ENCODE results near the gene EEPD1. TPM values are rescaled to one million over a fixed set of nuclear protein-coding genes. Genes with fewer than 3 reads are reported as not detected.
"Not testable (repeated sequence)": the region's sequence is repeated elsewhere in the genome, so short reads cannot be mapped to it uniquely, and the experiment has no call there.

Gene EEPD1
- polyA plus RNA-seq, 3 donors = 9.1 to 23.6 (median 9.3) TPM

- WGBS, 3 donors = 57 to 72% (median 65%) methylated on average over 16 of the region's 16 CpGs
- H3K27ac ChIP-seq (ENCODE audit: low read depth, low read length) = no peak overlapping the region
Measured at GRCh38 chr7:36224934-36225858, 72.1 kb downstream of the EEPD1 start.

- 91 to 98% (median 91%) methylated on average over 7 of the region's 7 CpGs for WGBS, 3 donors
- H3K27ac ChIP-seq (ENCODE audit: low read depth, low read length) = no peak overlapping the region
Measured at GRCh38 chr7:36226151-36226550, 73.1 kb downstream of the EEPD1 start.

GRCh38 chr7:36227223-36227622 lies 74.2 kb downstream of the EEPD1 start:
- 43 to 71% (median 44%) methylated on average over 5 of the region's 5 CpGs for WGBS, 3 donors
- no peak overlapping the region for H3K27ac ChIP-seq (ENCODE audit: low read depth, low read length)

GRCh38 chr7:36228039-36228438 lies 75.0 kb downstream of the EEPD1 start:
- 77 to 90% (median 80%) methylated on average over 4 of the region's 4 CpGs for WGBS, 3 donors
- no peak overlapping the region for H3K27ac ChIP-seq (ENCODE audit: low read depth, low read length)

GRCh38 chr7:36231406-36231805 lies 78.4 kb downstream of the EEPD1 start:
- no peak overlapping the region for H3K27ac ChIP-seq (ENCODE audit: low read depth, low read length)
- 67 to 91% (median 82%) methylated on average over 6 of the region's 6 CpGs for WGBS, 3 donors

GRCh38 chr7:36232555-36232954 lies 79.5 kb downstream of the EEPD1 start:
- 35 to 96% (median 84%) methylated on average over 1 of the region's 1 CpG for WGBS, 3 donors

GRCh38 chr7:36232971-36233550 lies 80.0 kb downstream of the EEPD1 start:
- 55 to 77% (median 59%) methylated on average over 3 of the region's 3 CpGs for WGBS, 3 donors
- H3K27ac ChIP-seq (ENCODE audit: low read depth, low read length) = no peak overlapping the region

More at GRCh38 chr7:36232555-36232954, 79.5 kb downstream of the EEPD1 start:
- no peak overlapping the region for H3K27ac ChIP-seq (ENCODE audit: low read depth, low read length)

GRCh38 chr7:36236073-36236472 lies 83.0 kb downstream of the EEPD1 start:
- WGBS, 3 donors = 87 to 96% (median 95%) methylated on average over 29 to 39 of the region's 39 CpGs
- no peak overlapping the region for H3K27ac ChIP-seq (ENCODE audit: low read depth, low read length)

- WGBS, 3 donors = 64 to 86% (median 79%) methylated on average over 2 of the region's 2 CpGs
- no peak overlapping the region for H3K27ac ChIP-seq (ENCODE audit: low read depth, low read length)
Measured at GRCh38 chr7:36238138-36238537, 85.1 kb downstream of the EEPD1 start.

GRCh38 chr7:36243356-36243755 lies 90.3 kb downstream of the EEPD1 start:
- 78 to 86% (median 84%) methylated on average over 3 of the region's 3 CpGs for WGBS, 3 donors
- H3K27ac ChIP-seq (ENCODE audit: low read depth, low read length) = not testable (repeated sequence)

- H3K27ac ChIP-seq (ENCODE audit: low read depth, low read length) = not testable (repeated sequence)
- 95 to 100% (median 97%) methylated on average over 1 of the region's 1 CpG for WGBS, 3 donors
Measured at GRCh38 chr7:36244001-36244400, 90.9 kb downstream of the EEPD1 start.

GRCh38 chr7:36244429-36244828 lies 91.4 kb downstream of the EEPD1 start:
- 56 to 70% (median 56%) methylated on average over 5 of the region's 5 CpGs for WGBS, 3 donors

GRCh38 chr7:36245684-36246299 lies 92.7 kb downstream of the EEPD1 start:
- WGBS, 3 donors = 77 to 86% (median 81%) methylated on average over 4 of the region's 4 CpGs
- no peak overlapping the region for H3K27ac ChIP-seq (ENCODE audit: low read depth, low read length)

More at GRCh38 chr7:36244429-36244828, 91.4 kb downstream of the EEPD1 start:
- no peak overlapping the region for H3K27ac ChIP-seq (ENCODE audit: low read depth, low read length)

GRCh38 chr7:36249091-36249490 lies 96.0 kb downstream of the EEPD1 start:
- WGBS, 3 donors = 75 to 89% (median 75%) methylated on average over 5 of the region's 5 CpGs

GRCh38 chr7:36253699-36254098 lies 100.6 kb downstream of the EEPD1 start:
- no peak overlapping the region for H3K27ac ChIP-seq (ENCODE audit: low read depth, low read length)
- WGBS, 3 donors = 93 to 99% (median 97%) methylated on average over 1 of the region's 1 CpG

More at GRCh38 chr7:36249091-36249490, 96.0 kb downstream of the EEPD1 start:
- H3K27ac ChIP-seq (ENCODE audit: low read depth, low read length) = no peak overlapping the region

- not testable (repeated sequence) for H3K27ac ChIP-seq (ENCODE audit: low read depth, low read length)
- 34 to 63% (median 61%) methylated on average over 18 of the region's 18 CpGs for WGBS, 3 donors
Measured at GRCh38 chr7:36258510-36259259, 105.6 kb downstream of the EEPD1 start.

GRCh38 chr7:36260481-36260880 lies 107.4 kb downstream of the EEPD1 start:
- H3K27ac ChIP-seq (ENCODE audit: low read depth, low read length) = no peak overlapping the region
- 68 to 74% (median 69%) methylated on average over 2 of the region's 2 CpGs for WGBS, 3 donors

GRCh38 chr7:36261019-36261754 lies 108.1 kb downstream of the EEPD1 start:
- 50 to 84% (median 56%) methylated on average over 2 of the region's 2 CpGs for WGBS, 3 donors
- no peak overlapping the region for H3K27ac ChIP-seq (ENCODE audit: low read depth, low read length)
